ENCODE results near the gene WNK2. TPM values are rescaled to one million over a fixed set of nuclear protein-coding genes. Genes with fewer than 3 reads are reported as not detected.

WNK2 gene
- total and polyA plus RNA-seq, 2 experiments from 2014 or later, result 34.5 to 92.2 TPM

DNA sequence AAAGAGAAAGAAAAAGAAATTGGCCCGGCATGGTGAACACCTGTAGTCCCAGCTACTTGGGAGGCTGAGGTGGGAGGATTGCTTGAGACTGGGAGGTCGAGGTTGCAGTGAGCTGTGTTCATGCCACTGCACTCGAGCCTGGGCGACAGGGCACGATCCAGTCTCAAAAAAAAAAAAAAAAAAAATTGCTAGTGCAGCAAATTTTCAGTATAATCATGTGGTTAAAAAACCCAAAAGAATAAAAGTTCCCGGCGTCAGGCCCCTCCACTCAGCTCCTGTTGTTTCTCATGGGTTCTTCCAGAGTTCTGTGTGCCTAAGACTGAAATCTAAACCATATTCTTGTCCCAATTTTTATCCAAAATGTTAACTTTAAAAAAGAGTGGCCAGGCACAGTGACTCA, 49.1 kb downstream of the WNK2 start:
- H3K36me3 ChIP-seq, result no peaks in the 10 kb centered on the region
- no peaks in the 10 kb centered on the region for H3K9me3 ChIP-seq (ENCODE audit: low read depth)
- H3K27me3 ChIP-seq, result no peaks in the 10 kb centered on the region
- H3K4me3 ChIP-seq, result no peak overlapping the region
- H3K4me1 ChIP-seq (ENCODE audit: low read depth), result no peaks in the 10 kb centered on the region
- TF ChIP-seq, protein P1, sequence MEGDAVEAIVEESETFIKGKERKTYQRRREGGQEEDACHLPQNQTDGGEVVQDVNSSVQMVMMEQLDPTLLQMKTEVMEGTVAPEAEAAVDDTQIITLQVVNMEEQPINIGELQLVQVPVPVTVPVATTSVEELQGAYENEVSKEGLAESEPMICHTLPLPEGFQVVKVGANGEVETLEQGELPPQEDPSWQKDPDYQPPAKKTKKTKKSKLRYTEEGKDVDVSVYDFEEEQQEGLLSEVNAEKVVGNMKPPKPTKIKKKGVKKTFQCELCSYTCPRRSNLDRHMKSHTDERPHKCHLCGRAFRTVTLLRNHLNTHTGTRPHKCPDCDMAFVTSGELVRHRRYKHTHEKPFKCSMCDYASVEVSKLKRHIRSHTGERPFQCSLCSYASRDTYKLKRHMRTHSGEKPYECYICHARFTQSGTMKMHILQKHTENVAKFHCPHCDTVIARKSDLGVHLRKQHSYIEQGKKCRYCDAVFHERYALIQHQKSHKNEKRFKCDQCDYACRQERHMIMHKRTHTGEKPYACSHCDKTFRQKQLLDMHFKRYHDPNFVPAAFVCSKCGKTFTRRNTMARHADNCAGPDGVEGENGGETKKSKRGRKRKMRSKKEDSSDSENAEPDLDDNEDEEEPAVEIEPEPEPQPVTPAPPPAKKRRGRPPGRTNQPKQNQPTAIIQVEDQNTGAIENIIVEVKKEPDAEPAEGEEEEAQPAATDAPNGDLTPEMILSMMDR (IDR thresholded peaks at IDR 0.05; ENCODE audit: low read depth, low read length), result no peak
- DNase-seq (ENCODE audit: low read depth in 1 of 2, low spot score in 1 of 2), result no peak
- no peak overlapping the region for H3K27ac ChIP-seq

DNA sequence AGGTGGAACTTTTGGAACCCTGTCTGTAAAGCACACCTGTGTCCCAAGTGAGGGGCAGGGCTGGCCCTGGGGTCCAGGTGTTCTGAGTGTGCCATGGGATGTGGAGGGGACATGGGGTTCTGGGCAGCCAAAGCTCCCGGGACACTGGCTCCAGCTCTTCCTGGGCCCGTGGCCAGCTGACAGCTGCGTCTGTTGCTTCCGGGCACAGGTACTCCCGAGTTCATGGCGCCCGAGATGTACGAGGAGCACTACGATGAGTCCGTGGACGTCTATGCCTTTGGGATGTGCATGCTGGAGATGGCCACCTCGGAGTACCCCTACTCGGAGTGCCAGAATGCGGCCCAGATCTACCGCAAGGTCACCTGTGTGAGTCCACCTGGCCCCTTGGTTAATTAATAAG, 50.7 kb downstream of the WNK2 start:
- Histone ChIP-seq H3K27ac (no peak overlapping the region), H3K4me1 (ENCODE audit: low read depth) (no peaks in the 10 kb centered on the region), H3K27me3 (no peaks in the 10 kb centered on the region), H3K36me3 (peaks cover 1% of the 10 kb centered on the region), H3K4me3 (no peak overlapping the region), H3K9me3 (ENCODE audit: low read depth) (no peaks in the 10 kb centered on the region)
- TF ChIP-seq, protein P1 (IDR thresholded peaks at IDR 0.05; ENCODE audit: low read depth, low read length), result no peak
- no peak for DNase-seq (ENCODE audit: low read depth in 1 of 2, low spot score in 1 of 2)

GRCh38 chr9:93235300-93235960, 51.5 kb downstream of the WNK2 start:
- H3K4me1 ChIP-seq (ENCODE audit: low read depth), result no peaks in the 10 kb centered on the region

GRCh38 chr9:93236541-93237206, 52.7 kb downstream of the WNK2 start:
- TF ChIP-seq, protein P1 (IDR thresholded peaks at IDR 0.05; ENCODE audit: low read depth, low read length), result no peak
- H3K27ac ChIP-seq, result no peak overlapping the region
- DNase-seq (ENCODE audit: low read depth in 1 of 2, low spot score in 1 of 2), result no peak
- H3K36me3 ChIP-seq, result peaks cover 7% of the 10 kb centered on the region
- H3K4me1 ChIP-seq (ENCODE audit: low read depth), result no peaks in the 10 kb centered on the region
- H3K4me3 ChIP-seq, result no peak overlapping the region
- H3K9me3 ChIP-seq (ENCODE audit: low read depth), result no peaks in the 10 kb centered on the region
- no peaks in the 10 kb centered on the region for H3K27me3 ChIP-seq

More at GRCh38 chr9:93235300-93235960, 51.5 kb downstream of the WNK2 start:
- Histone ChIP-seq H3K27ac (no peak overlapping the region), H3K4me3 (no peak overlapping the region), H3K36me3 (peaks cover 7% of the 10 kb centered on the region), H3K27me3 (no peaks in the 10 kb centered on the region), H3K9me3 (ENCODE audit: low read depth) (no peaks in the 10 kb centered on the region)
- TF ChIP-seq, protein P1 (IDR thresholded peaks at IDR 0.05; ENCODE audit: low read depth, low read length), result no peak
- DNase-seq (ENCODE audit: low read depth in 1 of 2, low spot score in 1 of 2), result no peak

- TF ChIP-seq, protein P1 (IDR thresholded peaks at IDR 0.05; ENCODE audit: low read depth, low read length), result no peak
- Histone ChIP-seq H3K36me3 (peaks cover 7% of the 10 kb centered on the region), H3K9me3 (ENCODE audit: low read depth) (no peaks in the 10 kb centered on the region), H3K27me3 (no peaks in the 10 kb centered on the region), H3K4me1 (ENCODE audit: low read depth) (no peaks in the 10 kb centered on the region), H3K27ac (no peak overlapping the region), H3K4me3 (no peak overlapping the region)
- DNase-seq (ENCODE audit: low read depth in 1 of 2, low spot score in 1 of 2), result no peak
These were observed 53.6 kb downstream of the WNK2 start for GRCh38 chr9:93237540-93237939.

Measured in cardiac muscle cell (in vitro differentiated cells and primary cell).